Thyroid gland (tissue), 4 donors: Measurements from ENCODE around the gene ANP32D.
"Not testable (repeated sequence)": the region's sequence is repeated elsewhere in the genome, so short reads cannot be mapped to it uniquely, and the experiment has no call there.

Source experiments
- CTCF ChIP-seq, 6 experiments: fragments of 200-600 bp in 3 of 6; fragments of 450-650 bp in 3 of 6; sonication (generic) in 3 of 6; IDR thresholded peaks; one replicate each; pipeline ENCODE4 v1.5.1; 2016 to 2019; ENCODE audit warnings: antibody characterized with exemption in 6 of 6, mild to moderate bottlenecking in 2 of 6, inconsistent platforms in 1 of 6, moderate library complexity in 1 of 6
- POLR2A ChIP-seq, 2 donors: fragments of 450-650 bp; IDR thresholded peaks; one replicate each; pipeline ENCODE4 v1.6.1; 2017; ENCODE audit warnings: antibody characterized with exemption in 2 of 2, mild to moderate bottlenecking in 2 of 2, moderate library complexity in 1 of 2

GRCh38 chr12:48469027-48469426, 3.3 kb upstream of the ANP32D start:
- TF ChIP-seq CTCF, POLR2A (IDR thresholded peaks at IDR 0.05): not testable (repeated sequence)
